GM10248 (cell line): ENCODE measurements around the gene DLX2.

ENCODE experiments used
- CTCF ChIA-PET: fragments of 300-600 bp; sonication (Branson Sonifier 250); formaldehyde crosslinking; extraction: SDS; loops from one replicate; lab custom pipeline; 2021; ENCODE audit warnings: antibody characterized with exemption; lab: Yijun Ruan, JAX
- POLR2A ChIA-PET: fragments of 350-650 bp; sonication (Branson Sonifier 250); formaldehyde crosslinking; extraction: SDS; loops from one replicate; lab custom pipeline; 2020; ENCODE audit warnings: antibody characterized with exemption; lab: Yijun Ruan, JAX
- DNase-seq: peaks from one replicate; pipeline ENCODE4 v3.0.0; 2012; ENCODE audit errors: extremely low spot score
- CTCF ChIP-seq: IDR thresholded peaks from 2 replicates; pipeline ENCODE4 v1.5.1; 2012; ENCODE audit warnings: mild to moderate bottlenecking, low read depth; ENCODE audit errors: extremely low read depth, missing control alignments, control extremely low read depth

The DLX2 gene

GRCh38 chr2:172109256-172109987, 6.7 kb upstream of the DLX2 start:
- peak; percentile 18 for DNase-seq
- no peak for TF ChIP-seq CTCF
- ChIA-PET POLR2A (no interaction called here), CTCF (interaction anchor here (1.1 to 12.3 kb wide), 4 partner anchors 13 to 409 kb away, joined by 3 to 162 read pairs (median 6); no protein-coding TSS in a partner anchor)

- CTCF ChIA-PET, result interaction anchor here (1.6 to 12.3 kb wide), 3 partner anchors 18 to 408 kb away, joined by 5 to 162 read pairs (median 6); no protein-coding TSS in a partner anchor
Measured at GRCh38 chr2:172108587-172108930, 5.9 kb upstream of the DLX2 start.

GRCh38 chr2:172107690-172108586, 5.2 kb upstream of the DLX2 start:
- no peak for TF ChIP-seq CTCF
- ChIA-PET CTCF (interaction anchor here (0.5 to 12.3 kb wide), 10 partner anchors 13 to 534 kb away, joined by 3 to 162 read pairs (median 6); no protein-coding TSS in a partner anchor), POLR2A (no interaction called here)
- peak; percentile 16 for DNase-seq

More at GRCh38 chr2:172108587-172108930, 5.9 kb upstream of the DLX2 start:
- POLR2A ChIA-PET, result no interaction called here
- DNase-seq, result peak; percentile 13
- no peak for TF ChIP-seq CTCF

- DNase-seq, result peak; percentile 63
- TF ChIP-seq CTCF, result peak; percentile 48
- ChIA-PET CTCF (interaction anchor here (0.7 to 12.3 kb wide), 35 partner anchors 9 to 1178 kb away, joined by 3 to 162 read pairs (median 4); partner anchors contain the start of genes DLX1, DYNC1I2 and GORASP2), POLR2A (no interaction called here)
Measured at GRCh38 chr2:172106108-172106961, 3.6 kb upstream of the DLX2 start.

GRCh38 chr2:172105471-172106107, 2.9 kb upstream of the DLX2 start:
- POLR2A ChIA-PET, result no interaction called here
- CTCF ChIA-PET, result interaction anchor here (0.9 to 12.3 kb wide), 27 partner anchors 10 to 1177 kb away, joined by 3 to 162 read pairs (median 4); partner anchors contain the start of gene GORASP2
- DNase-seq, result peak; percentile 22

More at GRCh38 chr2:172105471-172106107, 2.9 kb upstream of the DLX2 start:
- TF ChIP-seq CTCF, result no peak
